Lower leg skin (tissue), 4 donors: Measurements from ENCODE around the gene DSPP. TPM values are rescaled to one million over a fixed set of nuclear protein-coding genes. Genes with fewer than 3 reads are reported as not detected.

Experiments
- DNase-seq, 2 donors: peaks; one replicate each; pipeline ENCODE4 v3.0.0-alpha.2; 2019; ENCODE audit warnings: low spot score in 2 of 2
- H3K4me3 ChIP-seq: fragments of 200-600 bp; sonication (generic); 2 replicates; pipeline ENCODE4 v1.5.1; 2017; ENCODE audit warnings: mild to moderate bottlenecking, low read depth; ENCODE audit not compliant: poor library complexity, severe bottlenecking
- POLR2A ChIP-seq, 2 donors: fragments of 450-650 bp; IDR thresholded peaks; one replicate each; pipeline ENCODE4 v1.6.1; 2016 to 2017; ENCODE audit warnings: antibody characterized with exemption in 2 of 2, mild to moderate bottlenecking in 1 of 2, moderate library complexity in 1 of 2
- WGBS, 2 donors: methylation state at CpG; one replicate each; pipeline ENCODE4 v1.1.5; 2018; 5-methylcytosine and 5-hydroxymethylcytosine counted together
- intact Hi-C: fragments of 100-400 bp; cut with DNase I; formaldehyde crosslinking; loops from one replicate; pipeline ENCODE4 v1.15.0; 2023; ENCODE audit warnings: low total_unique reads
- total RNA-seq, 4 donors: library from RNA; depleted of rRNA; stranded (reverse); fragments of >200 nt; gene quantifications; one replicate each; pipeline ENCODE4 v1.1.0, GENCODE V29; 2016
- TF ChIP-seq, protein P1 (sequence below), 3 donors: fragments of 450-650 bp; IDR thresholded peaks; one replicate each; pipeline ENCODE4 v1.5.1; 2016; ENCODE audit warnings: antibody characterized with exemption in 3 of 3, mild to moderate bottlenecking in 3 of 3, moderate library complexity in 2 of 3

DSPP gene
- total RNA-seq, result not detected

DNA sequence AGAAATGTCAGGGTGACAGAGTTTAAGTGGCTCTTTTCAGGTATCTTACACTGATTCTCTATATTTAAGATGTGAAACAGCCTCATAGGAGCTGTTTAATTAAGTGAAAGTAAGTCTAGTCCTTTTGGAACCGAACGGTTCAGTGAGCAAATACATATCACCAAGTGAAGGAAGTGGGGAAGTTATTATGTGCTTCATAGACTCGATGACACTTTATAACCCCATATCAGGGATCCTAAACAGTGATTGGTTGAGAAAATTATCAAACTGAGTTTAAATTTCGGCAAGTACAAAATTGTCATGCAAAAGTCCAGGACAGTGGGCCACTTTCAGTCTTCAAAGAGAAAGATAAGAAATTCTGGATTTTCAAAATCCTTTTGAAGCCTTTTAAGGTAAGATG, at the start of gene DSPP:
Gene DSPP, plus strand, starts transcription at position 301 of the 400 bp plus-strand sequence. CDS start 2,380 bp downstream, outside the sequence.
- TF ChIP-seq, protein P1, sequence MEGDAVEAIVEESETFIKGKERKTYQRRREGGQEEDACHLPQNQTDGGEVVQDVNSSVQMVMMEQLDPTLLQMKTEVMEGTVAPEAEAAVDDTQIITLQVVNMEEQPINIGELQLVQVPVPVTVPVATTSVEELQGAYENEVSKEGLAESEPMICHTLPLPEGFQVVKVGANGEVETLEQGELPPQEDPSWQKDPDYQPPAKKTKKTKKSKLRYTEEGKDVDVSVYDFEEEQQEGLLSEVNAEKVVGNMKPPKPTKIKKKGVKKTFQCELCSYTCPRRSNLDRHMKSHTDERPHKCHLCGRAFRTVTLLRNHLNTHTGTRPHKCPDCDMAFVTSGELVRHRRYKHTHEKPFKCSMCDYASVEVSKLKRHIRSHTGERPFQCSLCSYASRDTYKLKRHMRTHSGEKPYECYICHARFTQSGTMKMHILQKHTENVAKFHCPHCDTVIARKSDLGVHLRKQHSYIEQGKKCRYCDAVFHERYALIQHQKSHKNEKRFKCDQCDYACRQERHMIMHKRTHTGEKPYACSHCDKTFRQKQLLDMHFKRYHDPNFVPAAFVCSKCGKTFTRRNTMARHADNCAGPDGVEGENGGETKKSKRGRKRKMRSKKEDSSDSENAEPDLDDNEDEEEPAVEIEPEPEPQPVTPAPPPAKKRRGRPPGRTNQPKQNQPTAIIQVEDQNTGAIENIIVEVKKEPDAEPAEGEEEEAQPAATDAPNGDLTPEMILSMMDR (IDR thresholded peaks at IDR 0.05), result no peak
- no peak for TF ChIP-seq POLR2A (IDR thresholded peaks at IDR 0.05)
- intact Hi-C loops, result no loop called here
- H3K4me3 ChIP-seq, result no peak within 1 kb of the TSS
- DNase-seq, result no peak
- WGBS, 2 donors, result 85 to 89% methylated on average over 4 of the region's 4 CpGs

DNA sequence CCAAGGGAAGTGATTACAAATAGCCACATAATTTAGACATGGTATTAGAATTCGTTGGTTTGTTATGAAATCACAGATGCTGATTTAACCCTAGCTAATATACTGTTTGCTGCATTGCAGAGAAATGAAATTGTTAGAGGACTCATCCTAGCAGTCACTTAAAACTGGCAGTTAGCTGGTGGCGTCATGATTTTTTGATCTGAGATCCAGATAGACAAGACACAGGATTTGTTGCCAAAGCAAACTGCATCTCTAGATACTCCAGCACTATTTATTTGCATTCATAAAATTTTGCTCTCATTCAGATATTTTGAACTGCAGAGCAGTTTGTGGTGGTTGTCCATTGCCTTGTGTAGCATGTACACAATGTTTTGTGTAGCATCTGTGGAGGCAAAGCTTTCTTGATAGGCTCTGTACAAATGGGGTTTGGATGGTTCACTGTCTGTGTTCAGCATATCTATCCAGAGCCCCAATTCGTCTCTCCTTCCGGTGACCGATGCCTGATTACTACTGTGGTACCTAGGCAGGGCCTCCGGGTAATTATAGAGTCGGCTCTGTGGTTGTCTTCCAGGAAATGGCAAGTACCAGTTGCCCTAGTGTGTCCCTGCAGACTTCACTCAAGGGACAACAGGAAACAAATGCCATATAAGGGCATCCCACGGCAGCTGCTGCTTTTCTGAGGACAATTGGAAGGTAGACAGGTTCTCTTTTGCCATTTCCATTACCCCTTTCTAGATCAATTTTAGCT, 49.1 kb upstream of the DSPP start:
- WGBS, 2 donors, result 36 to 38% methylated on average over 8 of the region's 8 CpGs
- H3K4me3 ChIP-seq, result no peak overlapping the region
- intact Hi-C loops, result no loop called here
- TF ChIP-seq, protein P1 (IDR thresholded peaks at IDR 0.05), result no peak
- no peak for TF ChIP-seq POLR2A (IDR thresholded peaks at IDR 0.05)
- DNase-seq, result no peak

DNA sequence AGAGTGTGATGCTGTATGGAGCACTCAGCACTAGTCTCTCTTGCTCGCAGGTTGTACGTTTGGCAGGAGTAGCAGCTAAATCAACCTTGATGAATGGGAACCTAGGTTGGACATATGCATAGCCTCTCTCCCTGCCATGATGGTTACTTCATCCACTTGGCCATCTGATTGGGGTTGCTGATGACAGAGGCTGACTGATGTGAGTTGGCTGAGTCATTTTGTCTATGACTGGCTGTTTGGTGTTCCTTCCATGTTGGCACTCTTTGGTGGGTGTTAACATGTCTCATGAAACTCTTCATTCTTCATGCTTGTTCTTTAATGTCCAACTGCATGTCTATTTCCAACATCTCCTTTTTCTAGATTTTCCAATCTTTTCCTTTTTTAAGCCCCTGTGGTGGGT, 47.5 kb upstream of the DSPP start:
- TF ChIP-seq, protein P1 (IDR thresholded peaks at IDR 0.05), result no peak
- no peak for TF ChIP-seq POLR2A (IDR thresholded peaks at IDR 0.05)
- DNase-seq, result no peak
- 96 to 100% methylated on average over 2 of the region's 2 CpGs for WGBS, 2 donors
- no peak overlapping the region for H3K4me3 ChIP-seq
- intact Hi-C loops, result no loop called here

DNA sequence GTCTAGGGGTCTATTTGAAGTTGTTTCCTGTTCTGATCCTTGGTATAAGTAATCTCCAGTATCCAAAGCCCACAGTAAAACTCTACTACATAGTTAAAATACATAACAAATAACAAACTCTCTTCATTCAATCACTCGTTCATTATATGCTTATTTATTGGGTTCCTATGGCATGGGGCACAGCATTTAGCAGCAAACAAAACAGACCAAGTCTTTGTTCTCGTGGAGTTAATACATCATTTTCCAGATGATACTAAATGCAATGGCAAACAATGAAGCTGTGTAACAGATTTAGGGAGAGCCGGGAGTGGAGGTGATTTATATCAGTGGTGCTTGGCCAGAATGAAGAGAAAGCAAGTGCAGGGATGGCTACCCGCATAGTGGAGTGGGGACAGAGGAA, 42.6 kb upstream of the DSPP start:
- 75 to 80% methylated on average over 4 of the region's 4 CpGs for WGBS, 2 donors
- intact Hi-C loops, result no loop called here
- TF ChIP-seq, protein P1 (IDR thresholded peaks at IDR 0.05), result no peak
- no peak for TF ChIP-seq POLR2A (IDR thresholded peaks at IDR 0.05)
- H3K4me3 ChIP-seq, result no peak overlapping the region
- DNase-seq, result no peak

DNA sequence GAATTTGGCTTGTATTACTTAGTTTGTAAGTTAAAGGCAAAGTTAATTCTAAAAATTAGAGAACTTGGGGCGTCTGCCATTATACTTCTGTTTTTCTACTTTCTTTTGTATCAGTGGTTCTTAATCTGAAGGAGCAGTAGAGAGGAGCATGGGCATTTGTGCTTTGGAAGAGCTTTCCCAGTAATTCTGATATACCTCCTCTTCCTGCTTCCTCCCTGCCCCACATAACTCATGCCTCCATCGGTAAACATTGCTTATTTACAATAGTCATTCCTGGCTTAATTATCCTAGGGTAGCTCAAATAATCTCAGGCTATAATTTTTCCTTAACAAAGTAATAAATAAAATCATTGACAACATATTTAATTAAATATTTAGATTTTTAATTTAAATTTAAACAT, 42.1 kb upstream of the DSPP start:
- no peak for TF ChIP-seq POLR2A (IDR thresholded peaks at IDR 0.05)
- TF ChIP-seq, protein P1 (IDR thresholded peaks at IDR 0.05), result no peak
- 61 to 66% methylated on average over 2 of the region's 2 CpGs for WGBS, 2 donors
- H3K4me3 ChIP-seq, result no peak overlapping the region
- intact Hi-C loops, result no loop called here
- DNase-seq, result no peak

DNA sequence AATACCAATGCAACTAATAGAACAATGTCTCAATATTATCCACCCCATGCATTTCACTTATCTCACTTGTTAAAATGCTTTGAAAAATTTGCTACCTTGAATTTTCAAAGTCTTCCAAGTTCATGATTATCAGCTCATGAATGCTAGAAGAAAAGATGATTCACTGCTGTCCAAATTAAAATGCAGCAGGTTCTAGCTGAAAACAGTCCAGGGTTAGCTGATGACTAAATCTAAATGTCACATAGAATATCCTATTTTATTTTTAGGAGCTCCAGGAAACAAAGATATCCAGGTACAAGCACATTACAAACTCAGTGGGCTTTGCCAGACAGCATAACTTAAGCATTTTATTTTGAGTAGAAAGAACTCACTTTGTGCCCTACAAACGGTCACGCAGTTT, 41.1 kb upstream of the DSPP start:
- H3K4me3 ChIP-seq, result no peak overlapping the region
- WGBS, 2 donors, result 88 to 90% methylated on average over 2 of the region's 2 CpGs
- no peak for DNase-seq
- TF ChIP-seq, protein P1 (IDR thresholded peaks at IDR 0.05), result no peak
- no peak for TF ChIP-seq POLR2A (IDR thresholded peaks at IDR 0.05)
- intact Hi-C loops, result no loop called here
